DMS114 treated with DMSO at 0.1 percent for 48 hours (cell line): ENCODE measurements around the gene PPA1.
"Not testable (repeated sequence)": the region's sequence is repeated elsewhere in the genome, so short reads cannot be mapped to it uniquely, and the experiment has no call there.

Source experiments
- DNase-seq: peaks from one replicate; lab custom pipeline; 2025; ENCODE audit not compliant: unreplicated experiment; lab: John Stamatoyannopoulos, UW

PPA1 gene

DNA sequence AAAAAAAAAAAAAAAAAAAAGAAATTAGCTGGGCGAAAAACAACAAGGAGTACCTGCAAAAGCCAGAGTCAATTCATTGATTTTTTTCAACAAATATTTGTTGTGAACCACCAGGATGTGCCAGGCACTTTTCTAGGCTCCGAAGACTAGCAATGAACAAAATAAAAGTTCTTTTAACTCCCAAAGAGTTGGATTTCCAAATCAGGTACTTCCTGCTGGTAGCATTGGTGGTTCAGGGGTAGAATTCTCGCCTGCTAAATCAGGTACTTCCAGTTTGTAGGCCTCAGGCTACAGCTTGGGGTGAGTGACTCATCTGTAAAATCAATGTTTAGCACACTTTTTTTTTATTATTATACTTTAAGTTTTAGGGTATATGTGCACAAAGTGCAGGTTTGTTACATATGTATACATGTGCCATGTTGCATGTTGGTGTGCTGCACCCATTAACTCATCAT lies 10.9 kb downstream of the PPA1 start:
- DNase-seq = no peak

DNA sequence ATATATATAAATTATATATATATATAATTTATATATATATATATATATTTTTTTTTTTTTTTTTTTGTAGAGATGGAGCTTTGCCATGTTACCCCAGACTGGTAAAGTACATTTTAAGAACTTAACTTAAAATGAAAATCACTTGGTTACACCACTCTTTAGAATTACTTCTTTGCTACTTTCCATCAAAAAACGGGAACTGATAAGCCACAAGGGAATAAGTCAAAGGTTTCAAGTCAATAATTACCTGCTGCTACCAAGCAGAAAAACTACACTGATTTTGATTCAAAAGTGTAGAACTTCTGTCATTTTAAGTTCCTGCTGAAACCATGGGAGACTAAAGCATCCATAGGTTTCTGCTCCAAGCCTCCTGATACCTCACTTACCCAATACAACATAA lies 12.2 kb downstream of the PPA1 start:
- DNase-seq = no peak

DNA sequence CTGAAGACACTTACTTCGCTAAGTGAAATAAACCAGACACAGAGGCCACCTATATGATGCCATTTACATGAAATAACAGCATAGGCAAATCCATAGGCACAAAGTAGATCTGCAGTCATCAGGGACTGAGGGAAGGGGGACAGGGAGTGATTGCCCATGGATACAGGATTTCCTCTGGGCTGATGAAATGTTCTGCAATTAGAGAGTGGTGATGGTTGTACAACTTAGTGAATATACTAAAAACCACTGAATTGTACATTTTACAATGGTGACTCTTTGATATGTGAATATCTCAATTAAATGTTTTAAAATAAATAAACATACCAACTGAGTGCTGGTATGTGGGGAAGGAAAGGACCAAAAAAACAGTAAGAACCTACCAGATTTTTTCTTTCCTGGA lies 20.4 kb downstream of the PPA1 start:
- no peak for DNase-seq

DNA sequence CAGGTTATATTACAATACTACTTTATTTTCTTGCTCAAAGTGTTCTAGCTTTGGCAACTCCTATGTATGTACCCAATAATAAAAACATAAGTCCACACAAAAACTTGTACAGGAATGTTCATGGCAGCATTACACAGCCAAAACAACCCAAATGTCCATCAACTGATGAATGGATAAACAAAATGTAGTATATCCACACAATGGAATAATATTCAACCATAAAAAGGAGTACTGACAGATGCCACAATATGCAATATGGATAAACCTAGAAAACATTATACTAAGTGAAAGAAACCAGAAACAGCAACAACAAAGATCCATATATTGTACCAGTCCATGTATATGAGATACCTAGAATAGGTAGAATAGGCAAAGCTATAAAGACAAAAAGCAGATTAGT lies 21.0 kb downstream of the PPA1 start:
- DNase-seq = no peak

DNA sequence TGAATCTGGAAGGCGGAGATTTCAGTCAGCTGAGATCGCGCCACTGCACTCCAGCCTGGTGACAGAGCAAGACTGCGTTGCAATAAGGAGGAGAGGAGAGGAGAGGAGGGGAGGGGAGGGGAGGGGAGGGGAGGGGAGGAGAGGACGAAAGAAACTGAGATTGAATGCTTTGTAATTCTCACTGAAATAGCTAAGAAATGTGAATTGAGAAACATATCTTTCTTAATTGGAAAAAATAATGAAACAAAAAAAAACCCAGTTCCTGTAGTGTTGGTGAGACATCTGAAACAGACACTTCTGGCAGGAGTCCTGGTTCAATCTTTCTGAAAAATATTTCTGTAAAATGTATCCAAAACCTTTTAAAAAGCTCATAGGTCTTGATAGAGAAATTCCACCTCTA lies 26.5 kb downstream of the PPA1 start:
- no peak for DNase-seq

DNA sequence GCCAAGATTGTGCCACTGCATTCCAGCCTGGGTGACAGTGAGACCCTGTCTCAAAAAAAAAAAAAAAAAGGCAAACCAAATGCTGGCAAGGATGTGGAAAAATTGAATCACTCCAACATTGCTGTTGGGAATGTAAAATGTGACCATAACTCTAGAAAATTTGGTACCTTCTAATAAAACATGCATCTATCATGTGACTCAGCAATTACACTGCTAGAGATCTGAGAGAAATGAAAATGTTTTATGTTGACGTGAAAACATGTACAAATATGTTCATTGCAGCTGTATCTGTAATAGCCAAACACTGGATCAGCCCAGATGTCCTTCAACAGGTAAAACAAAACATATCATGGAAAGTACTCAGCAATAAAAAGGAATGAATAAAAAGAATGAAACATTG lies 32.1 kb downstream of the PPA1 start:
- DNase-seq = no peak

DNA sequence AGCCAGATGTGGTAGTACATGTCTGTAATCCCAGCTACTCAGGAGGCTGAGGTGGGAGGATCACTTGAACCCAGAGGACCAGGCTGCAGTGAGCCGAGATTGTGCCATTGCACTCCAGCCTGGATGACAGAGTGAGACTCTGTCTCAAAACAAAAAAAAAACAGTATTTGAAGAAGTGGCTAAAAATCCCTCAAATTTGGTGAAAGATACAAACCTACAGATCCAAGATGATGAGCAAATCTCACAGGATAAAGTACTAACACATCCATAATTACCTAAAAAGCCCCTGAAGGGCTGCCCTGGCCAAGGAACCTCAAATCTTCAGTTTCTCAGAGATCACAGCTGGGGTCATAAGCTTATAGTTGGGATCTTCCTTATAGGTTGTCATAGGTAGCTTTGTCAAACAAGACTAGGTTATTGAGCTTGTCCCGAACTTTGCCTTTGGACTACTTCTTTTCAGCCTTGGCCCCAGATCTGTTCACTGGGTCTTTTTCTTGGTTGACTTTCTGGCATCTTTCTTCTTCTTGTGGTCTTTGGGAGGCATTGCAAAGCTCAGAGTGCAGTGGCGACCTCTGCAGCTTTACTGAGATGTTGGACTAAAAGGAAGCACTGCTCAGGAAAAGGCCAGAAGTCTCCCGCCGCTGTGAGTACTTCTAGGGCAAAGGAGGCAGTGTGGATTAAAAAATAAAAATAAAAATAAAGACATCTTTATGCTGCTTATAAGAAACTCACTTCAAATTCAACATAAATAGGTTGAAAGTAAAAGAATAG lies 34.3 kb downstream of the PPA1 start:
- no peak for DNase-seq

DNA sequence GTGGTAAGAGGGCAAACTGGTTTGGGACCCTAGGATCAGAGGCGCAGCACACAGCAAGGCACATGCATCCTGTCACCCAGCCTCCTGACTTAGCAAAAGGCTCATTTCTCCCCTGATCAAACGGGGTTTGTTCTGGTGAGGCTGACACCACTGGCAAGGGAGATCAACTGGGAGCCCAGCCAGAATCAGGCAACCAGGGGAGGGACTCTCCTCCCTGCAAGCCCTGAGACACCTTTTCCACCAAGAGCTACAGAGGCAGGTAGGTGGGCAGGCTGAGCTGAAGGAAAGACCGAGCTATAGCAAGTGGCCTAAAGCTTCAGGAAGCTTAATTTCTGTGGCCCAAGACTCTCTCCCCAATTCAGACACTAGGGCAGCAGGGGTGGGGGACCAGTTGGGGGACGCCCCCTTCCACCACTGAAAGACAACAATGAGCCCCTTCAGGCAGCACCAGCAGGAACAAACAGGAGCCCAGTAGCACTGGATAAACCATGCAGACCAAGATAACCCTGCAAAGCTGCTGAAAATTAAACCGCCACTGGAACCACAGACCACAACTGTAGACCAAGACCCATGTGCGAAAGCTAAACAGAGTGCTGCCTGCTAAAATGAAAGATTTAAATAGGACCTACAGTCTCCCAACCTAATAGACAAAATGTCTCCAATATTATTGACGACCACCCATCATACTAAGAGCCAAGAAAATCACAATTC lies 35.8 kb downstream of the PPA1 start:
- DNase-seq = no peak

DNA sequence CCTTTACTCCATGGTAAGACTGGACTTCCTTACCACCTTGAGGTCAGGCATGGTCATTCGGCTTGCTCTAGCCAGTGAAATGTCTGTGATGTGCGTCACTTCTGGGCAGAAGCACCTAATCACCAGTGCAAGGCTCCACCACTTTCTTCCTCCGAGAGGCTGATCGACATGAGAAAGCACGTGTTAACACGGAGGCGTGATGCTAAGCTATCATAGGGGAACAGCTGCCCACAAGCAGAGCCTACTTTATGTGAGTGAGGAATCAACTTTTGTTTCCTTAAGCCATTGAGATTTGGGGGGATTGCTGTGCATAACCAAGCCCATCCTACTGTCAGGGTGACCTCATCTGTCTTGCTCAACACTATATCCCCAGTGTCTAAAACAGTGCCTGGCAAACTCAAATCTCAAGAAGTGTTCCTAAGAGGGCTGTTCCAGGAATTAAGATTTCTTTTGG lies 39.8 kb downstream of the PPA1 start:
- DNase-seq = no peak

DNA sequence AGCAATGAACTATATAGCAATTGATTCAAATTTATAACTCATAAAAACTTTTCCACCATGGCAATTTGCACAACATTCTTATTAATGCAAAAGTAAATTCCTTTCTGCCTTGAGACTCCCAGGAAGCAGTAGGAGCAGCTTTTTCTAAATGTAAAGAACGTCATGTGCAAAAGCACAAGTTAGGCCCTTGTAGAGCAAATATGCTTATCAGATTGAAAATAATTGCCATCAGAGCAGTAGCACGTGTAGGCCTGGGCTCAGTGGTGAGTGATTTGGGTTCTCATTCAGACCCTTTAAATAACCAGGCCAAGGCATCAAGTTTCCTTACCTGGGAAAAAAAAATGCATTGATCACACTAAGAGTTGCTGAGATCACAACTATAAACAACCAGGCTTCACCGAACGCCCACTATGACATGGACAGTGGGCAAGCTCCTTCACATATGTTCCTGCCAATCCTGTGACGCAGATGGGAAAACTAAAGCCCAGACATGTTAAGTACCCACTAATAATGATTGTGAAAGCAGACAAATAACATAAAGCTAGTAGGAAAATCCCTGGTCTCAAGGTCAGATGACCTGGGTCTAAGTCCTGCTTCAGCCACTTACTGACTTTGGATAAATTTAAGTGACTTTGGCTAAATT lies 40.8 kb downstream of the PPA1 start:
- DNase-seq = no peak

DNA sequence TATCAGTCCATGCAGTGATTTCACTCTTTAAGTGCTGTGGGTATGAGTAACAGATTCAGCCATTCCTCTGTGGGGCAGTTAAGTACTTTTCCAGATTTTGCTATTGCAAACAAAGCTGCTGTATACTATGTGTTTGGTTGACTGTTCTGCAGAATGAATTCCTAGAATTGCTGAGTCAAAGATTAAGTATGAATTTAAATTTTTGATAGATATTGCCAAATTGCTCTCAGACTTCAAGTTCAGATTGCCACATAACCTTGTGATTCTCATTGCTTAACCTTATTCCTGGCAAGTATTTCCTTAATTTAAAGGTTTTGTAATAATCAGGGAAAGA lies 41.3 kb downstream of the PPA1 start:
- DNase-seq = no peak

DNA sequence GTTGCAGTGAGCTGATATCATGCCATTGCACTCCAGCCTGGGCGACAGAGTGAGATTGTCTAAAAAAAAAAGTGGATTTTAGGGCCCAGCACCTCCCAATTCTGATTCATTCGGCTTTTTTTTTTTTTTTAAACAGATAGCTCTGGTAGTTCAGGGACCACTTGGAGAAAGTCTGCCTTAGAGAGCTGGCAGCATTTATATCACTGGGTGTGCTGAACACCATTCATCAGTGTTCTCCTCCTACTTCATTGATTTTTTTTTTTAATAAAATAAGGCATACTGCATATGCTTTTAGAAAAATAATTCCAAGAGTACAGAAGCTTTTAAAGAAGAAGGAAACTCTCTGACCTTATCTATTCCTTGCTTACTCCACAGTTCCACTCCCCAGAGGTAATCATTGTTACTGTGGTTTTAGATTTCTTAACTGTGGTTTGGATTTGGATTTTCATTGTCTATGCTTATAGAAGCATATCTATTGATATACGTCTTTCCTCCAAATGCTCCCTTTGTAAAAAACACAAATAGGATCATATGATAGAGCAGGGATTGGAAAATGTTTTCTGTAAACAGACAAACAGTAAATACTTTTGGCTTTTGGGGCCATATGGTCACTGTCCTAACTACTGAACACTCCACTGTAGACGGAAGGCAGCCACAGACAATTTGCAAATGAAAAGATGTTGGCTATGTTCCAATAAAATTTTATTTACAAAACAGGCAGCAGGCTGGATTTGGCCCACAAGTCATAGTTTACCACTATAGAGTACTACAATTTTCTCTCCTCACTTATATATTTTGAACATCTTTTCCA lies 41.9 kb downstream of the PPA1 start:
- DNase-seq = no peak

DNA sequence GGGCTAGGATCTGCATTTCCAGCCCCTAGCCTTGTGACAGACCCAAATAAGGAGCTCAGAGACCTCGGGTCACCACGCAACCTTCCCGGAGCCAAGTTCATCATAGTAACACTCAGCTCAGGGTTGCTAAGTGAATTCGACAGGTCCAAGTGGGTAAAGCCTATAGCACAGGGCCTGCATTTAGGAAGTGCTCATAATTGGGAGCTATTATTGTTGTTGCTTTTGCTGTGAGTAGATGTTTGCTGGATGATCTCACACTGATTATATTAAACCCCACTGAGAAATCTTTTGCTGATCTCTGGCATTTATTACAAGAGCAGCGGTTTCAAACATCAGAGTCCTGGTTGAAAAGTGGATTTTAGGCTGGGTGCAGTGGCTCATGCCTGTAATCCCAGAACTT lies 42.6 kb downstream of the PPA1 start:
- DNase-seq = no peak

DNA sequence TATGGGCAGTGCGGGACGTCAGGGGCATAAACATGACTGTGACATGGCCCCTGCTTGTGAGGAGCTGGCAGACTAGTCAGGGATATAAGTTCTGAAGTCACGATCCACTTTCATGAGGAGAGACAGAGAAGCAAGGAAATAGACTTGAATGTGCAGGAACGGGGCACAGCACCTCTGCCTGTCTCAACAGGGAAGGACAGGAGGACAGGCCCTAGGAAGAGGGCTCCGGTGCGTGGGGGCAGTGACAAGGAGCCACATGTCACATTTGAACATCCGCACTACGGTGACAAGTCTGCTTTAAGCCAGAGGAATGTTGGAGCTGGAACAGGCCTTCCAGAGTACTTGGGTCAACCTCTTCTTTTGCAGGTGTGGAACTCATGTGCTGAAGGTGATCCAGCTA lies 43.1 kb downstream of the PPA1 start:
- DNase-seq = no peak

DNA sequence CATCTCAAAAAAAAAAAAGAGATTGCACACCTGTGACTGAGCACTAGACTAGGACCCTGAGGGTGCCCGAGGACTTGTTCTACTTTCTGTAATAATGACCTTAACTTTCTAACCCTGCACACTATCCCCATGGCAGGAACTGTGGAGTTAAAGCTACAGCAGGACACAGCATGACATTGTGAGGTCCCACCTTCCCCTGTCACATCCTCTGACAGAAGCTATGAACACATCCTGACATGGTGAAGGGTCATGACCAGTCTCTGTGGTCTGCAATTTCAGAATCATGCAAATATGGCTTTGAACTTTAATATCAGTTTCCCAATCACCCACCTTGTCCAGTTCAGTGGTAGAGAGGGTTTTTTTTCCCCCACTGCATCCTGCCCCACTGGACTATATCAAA lies 44.5 kb downstream of the PPA1 start:
- DNase-seq = no peak

DNA sequence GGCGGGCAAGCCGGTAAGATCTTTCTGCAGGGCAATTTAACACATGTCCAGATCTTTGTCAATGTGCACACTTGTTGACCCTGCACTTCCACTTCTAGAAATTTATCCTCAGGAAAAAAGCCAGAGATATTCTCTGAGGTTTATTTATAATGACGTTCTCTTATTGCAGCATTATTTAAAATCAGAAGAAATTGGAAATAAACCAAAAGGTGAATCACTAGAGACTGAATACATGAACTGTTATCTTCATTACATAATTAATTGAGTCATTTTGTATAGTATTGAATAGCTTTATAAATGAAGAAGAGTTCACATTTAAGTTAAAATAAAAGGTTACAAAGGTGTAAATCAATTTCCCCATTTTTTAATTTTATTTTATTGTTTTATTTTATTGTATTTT lies 46.7 kb downstream of the PPA1 start:
- no peak for DNase-seq

DNA sequence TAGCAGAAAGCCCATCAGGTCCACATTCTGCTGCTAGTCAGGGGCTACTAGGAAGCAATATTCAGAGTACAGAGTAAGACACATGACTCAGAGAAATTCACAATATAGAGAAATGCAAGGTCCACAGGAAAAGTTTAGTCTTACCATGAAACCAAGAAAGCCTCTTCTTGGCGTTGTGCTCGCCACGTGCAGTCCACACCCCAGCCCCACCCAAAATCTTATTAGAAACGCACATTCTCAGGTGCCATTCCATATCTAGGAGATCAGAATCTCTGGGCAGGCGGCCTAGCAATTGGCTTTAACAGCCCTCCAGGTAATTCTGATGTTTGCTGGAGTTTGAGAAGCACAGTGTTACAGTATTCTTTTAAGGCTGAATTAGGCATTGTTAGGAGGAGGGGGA lies 47.1 kb downstream of the PPA1 start:
- DNase-seq = no peak

DNA sequence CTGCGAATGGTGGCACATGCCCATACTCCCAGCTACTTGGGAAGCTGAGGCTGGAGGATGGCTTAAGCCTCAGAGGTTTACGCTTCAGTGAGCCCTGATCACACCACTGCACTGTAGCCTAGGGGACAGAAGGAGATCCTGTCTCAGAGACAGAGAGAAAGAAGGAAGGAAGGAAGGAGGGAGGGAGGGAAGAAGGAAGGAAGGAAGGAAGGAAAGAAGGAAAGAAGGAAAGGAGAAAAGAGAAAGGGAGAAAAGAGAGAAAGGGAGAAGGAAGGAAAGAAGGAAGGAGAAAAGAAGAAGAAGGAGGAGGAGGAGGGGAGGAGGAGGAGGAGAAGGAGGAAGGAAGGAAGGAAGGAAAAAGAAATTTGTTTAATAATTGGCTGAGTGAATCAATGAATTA lies 49.9 kb downstream of the PPA1 start:
- no peak for DNase-seq

DNA sequence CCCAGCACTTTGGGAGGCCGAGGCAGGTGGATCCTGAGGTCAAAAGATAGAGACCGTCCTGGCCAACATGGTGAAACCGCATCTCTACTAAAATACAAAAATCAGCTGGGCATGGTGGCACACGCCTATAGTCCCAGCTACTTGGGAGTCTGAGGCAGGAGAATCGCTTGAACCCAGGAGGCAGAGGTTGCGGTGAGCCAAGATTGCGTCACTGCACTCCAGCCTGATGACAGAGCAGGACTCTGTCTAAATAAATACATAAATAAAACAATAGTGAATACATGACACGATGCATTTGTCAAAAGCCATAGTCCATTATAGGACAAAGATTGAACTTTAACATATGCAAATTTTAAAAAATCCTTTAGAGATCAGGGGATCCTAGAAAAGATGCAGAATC lies 54.0 kb downstream of the PPA1 start:
- DNase-seq = not testable (repeated sequence)

DNA sequence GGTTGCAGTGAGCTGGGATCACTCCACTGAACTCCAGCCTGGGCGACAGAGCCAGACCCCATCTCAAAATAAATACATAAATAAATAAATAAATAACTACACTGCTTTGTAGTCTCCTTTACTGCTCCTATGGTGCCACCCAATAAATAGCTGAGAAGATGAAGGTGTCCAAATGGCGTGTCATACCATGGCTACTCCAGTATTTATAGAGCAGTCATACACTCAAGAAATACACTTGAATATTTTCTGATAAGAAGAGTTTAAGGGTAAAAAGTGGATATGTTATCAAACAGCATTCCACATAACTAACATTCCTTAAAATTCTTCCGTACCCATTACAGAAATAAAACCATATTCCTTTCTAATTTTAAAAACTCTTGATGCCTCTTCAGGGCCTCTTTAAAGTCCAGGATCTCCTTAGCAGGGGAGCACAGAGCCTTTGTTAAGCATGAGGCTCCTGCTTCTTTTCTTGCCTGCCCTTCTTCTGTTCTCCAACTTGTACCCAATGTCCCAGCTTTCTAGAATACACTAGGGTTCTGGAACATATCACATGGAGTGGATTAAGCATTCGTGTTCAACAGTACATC lies 55.0 kb downstream of the PPA1 start:
- no peak for DNase-seq

DNA sequence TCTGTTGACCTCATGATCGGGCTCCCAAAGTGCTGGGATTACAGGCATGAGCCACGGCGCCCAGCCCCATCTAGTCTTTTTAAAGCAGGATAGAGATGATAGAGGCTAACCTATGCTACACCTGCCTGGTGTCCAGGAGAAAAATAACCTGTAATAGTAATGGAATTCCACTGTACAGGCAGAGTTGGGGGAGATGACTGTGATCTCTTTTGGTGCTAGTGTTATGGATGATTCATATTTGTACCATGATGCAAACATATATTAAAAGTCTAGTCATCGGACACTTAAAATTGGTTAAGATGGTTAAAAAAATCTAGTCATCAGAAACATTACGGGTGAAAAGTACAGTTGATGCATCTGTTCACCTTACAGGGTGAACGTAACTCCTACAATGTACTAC lies 56.8 kb downstream of the PPA1 start:
- DNase-seq = no peak
